GM18520 (cell line): ENCODE results near the gene SPINK4.

Experiments
- ATAC-seq: cut with Tn5 transposase; IDR thresholded peaks from one replicate; pipeline ENCODE4 v1.9.1; 2021; ENCODE audit not compliant: unreplicated experiment

SPINK4 gene

DNA sequence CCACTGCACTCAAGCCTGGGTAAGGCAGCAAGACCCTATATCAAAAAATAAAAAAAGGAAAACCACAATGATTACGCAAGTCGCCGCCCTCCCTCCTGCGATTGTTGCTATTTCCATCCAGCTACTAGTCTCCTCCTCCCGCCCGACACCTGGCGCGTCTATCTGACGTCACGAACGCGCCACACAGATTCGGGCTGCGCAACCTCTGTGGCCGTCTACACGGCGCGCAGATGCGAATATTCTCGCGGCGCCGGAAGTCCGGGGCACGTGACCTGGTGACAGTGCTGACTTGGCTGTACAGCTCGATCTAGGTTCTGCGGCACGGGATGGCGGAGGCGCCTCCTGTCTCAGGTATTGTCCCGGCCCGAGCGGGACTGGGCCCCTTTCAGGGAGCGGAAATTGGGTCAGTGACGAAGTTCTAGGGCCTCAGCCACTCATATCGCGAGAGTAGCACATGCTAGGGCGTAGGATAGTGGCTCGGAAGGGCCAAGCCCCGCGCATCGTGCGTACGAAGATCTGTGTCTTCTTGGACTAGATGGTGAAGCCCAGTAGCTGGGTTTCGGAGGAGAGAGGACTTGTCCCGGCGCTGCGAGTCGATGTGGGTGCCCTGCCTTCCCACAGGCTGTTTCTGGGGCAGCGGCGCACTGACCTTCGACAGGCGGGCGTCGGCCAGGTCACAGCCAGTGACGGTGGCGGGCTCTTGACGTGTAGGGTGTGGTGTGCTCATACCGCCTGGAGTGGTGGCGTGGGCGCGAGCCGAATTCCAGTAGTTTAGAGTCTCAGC, 50.5 kb downstream of the SPINK4 start, which contains the start of gene NFX1:
TSS of gene NFX1 (plus strand) at position 270 of the 784 bp plus-strand sequence. CDS start at position 327, 57 bp downstream.
- ATAC-seq = peak; percentile 75

DNA sequence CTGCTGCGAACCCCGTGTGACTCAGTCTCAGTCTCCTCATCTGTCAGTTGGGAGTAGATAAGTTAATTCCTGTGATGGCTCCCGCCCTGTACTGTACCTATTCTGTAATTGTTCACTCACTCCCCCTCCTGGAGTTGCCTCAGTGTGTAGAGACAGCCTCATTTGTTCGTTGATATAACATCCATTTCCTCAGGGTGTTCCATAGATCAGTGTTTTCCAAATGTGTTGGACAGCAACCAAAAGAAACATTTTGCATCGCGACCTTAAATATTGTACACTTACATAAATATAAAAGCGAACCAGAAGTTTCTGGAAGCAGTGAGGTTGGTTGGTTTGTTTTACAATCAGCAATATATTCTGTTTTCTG, 51.0 kb downstream of the SPINK4 start:
- ATAC-seq = no peak

DNA sequence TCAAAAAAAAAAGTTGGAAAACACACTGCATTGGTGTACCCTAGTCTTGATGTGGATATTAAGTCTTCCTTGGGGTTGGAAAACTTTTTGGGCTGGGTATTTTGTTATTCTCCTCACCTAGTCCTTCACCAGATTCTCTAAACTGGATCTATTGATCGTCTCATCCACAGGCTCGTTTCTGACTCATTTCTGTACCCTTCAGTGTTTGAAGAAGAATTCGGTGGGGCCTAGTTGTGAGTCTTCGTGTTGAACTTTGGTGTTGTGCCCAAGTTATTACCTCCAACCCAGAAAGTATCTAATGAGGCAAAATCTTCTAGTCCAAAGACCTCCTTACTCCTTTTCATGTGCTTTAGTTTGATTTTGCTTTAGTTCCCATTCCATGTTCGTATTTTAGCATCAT, 51.9 kb downstream of the SPINK4 start:
- no peak for ATAC-seq

DNA sequence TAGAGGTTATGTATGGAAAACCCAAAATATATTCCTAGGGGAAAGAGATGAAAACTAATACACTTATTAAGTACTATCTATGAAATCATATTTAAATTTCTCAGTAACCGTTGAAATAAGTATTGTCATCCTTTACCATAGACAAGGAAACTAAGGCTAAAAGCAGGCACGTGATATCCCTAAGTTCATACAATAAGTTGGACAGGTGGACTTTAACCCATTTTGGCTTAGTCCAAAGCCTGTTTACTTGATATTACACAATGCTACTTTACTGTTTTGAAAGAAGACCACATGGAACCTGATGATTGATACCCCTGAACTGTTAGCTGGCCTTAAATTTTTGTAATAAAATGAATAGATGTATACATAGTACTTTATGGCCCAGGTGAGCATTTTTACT, 53.8 kb downstream of the SPINK4 start:
- ATAC-seq = no peak

DNA sequence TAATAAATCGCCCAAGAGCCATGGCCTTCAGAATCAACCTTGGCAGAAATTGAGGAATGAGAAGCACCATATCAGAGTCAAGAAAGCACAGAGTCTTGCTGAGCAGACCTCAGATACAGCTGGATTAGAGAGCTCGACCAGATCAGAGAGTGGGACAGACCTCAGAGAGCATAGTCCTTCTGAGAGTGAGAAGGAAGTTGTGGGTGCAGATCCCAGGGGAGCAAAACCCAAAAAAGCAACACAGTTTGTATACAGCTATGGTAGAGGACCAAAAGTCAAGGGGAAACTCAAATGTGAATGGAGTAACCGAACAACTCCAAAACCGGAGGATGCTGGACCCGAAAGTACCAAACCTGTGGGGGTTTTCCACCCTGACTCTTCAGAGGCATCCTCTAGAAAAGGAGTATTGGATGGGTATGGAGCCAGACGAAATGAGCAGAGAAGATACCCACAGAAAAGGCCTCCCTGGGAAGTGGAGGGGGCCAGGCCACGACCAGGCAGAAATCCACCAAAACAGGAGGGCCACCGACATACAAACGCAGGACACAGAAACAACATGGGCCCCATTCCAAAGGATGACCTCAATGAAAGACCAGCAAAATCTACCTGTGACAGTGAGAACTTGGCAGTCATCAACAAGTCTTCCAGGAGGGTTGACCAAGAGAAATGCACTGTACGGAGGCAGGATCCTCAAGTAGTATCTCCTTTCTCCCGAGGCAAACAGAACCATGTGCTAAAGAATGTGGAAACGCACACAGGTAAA, 54.9 kb downstream of the SPINK4 start:
- no peak for ATAC-seq

DNA sequence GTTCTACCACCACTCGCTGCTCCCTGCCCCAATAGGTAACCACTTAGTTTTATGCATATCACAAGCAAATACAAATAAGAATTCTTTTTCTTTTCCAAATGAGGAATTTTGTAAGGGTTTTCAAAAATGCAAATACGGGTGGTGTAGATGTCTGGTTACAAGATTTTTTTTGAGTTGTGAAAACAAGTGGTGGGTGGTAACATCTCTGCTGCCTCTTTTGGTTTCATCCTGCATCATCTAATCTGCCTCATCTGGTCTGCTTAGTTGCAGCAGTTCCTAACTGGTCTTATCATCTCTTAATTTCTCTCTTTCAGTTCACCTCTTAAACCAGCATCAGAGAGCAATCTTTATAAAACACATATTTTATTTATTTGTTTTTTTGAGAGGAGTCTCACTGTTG, 55.6 kb downstream of the SPINK4 start:
- peak; percentile 29 for ATAC-seq

DNA sequence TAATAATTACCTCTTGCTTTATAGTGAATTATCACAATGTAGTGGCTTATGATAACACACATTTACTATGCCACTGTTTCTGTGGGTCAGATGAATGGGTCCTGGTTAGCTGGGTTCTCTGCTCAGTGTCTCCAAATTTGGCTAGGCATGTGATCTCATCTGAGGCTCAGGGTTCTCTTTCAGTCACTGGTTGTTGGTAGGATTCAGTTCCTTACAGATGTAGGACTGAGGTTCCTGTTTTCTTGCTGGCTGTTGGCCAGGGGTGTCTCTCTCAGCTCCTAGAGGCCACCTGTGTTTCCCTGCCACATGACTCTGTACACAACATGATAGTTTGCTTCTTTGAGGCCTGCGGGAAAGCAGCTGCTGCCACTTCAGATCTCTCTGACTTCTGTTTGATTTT, 57.5 kb downstream of the SPINK4 start:
- ATAC-seq = peak; percentile 81
